Ovary (tissue), 3 donors: ENCODE measurements around the gene HTRA3.

Source experiments
- CTCF ChIP-seq, 3 donors: fragments of 450-650 bp in 2 of 3; fragments of 200-600 bp in 1 of 3; IDR thresholded peaks; one replicate each; pipeline versions ENCODE4 v1.5.1 to v1.8.0; 2016 to 2022; ENCODE audit warnings: antibody characterized with exemption in 3 of 3, mild to moderate bottlenecking in 1 of 3
- POLR2A ChIP-seq: fragments of 450-650 bp; IDR thresholded peaks from one replicate; pipeline ENCODE4 v1.6.1; 2017; ENCODE audit warnings: antibody characterized with exemption, mild to moderate bottlenecking, moderate library complexity
- donor health status: DM: no; HTN: no; CAD: no.

GRCh38 chr4:8350841-8351461 lies 81.4 kb downstream of the HTRA3 start:
- TF ChIP-seq POLR2A = no peak
- no peak for TF ChIP-seq CTCF (IDR thresholded peaks at IDR 0.05)
